Measurements from ENCODE around the gene DHTKD1. TPM values are rescaled to one million over a fixed set of nuclear protein-coding genes. Genes with fewer than 3 reads are reported as not detected.
A peak's percentile ranks its signal among the peaks of the same experiment; 100 is the strongest.

Gene DHTKD1
- total RNA-seq, 2 donors from 2014 or later = 20.8 to 36.6 TPM

DNA sequence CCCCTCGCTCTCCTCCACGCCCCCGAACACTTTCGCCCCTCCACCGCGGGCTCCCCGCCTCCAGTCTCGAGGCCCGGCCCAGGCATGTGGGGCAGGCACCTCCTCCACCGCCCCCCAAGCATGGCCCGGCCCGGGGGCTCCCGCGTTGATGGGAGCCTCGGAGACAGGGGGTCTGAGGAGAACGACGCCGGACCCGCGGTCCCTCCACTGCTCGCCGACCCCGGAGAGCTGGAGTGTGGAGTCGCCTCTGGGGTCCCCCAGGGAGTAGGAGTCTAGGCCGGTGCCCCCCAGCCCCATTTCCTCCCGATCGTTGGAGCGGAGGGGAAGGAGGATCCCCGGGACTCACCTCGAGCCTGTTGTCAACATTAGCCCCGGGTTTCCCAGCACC, 26.4 kb upstream of the DHTKD1 start:
- no peak for ATAC-seq
- intact Hi-C loops (cut with DNase I) = no loop called here
- no peaks in the 10 kb centered on the region for H3K27me3 ChIP-seq
- no peaks in the 10 kb centered on the region for H3K9me3 ChIP-seq
- 0 to 1% methylated on average over 10 to 31 of the region's 31 CpGs for WGBS, 2 donors
- peak overlapping the region; percentile 95 to 99 for H3K4me3 ChIP-seq
- peaks cover 16% of the 10 kb centered on the region for H3K4me1 ChIP-seq
- TF ChIP-seq, protein P1, sequence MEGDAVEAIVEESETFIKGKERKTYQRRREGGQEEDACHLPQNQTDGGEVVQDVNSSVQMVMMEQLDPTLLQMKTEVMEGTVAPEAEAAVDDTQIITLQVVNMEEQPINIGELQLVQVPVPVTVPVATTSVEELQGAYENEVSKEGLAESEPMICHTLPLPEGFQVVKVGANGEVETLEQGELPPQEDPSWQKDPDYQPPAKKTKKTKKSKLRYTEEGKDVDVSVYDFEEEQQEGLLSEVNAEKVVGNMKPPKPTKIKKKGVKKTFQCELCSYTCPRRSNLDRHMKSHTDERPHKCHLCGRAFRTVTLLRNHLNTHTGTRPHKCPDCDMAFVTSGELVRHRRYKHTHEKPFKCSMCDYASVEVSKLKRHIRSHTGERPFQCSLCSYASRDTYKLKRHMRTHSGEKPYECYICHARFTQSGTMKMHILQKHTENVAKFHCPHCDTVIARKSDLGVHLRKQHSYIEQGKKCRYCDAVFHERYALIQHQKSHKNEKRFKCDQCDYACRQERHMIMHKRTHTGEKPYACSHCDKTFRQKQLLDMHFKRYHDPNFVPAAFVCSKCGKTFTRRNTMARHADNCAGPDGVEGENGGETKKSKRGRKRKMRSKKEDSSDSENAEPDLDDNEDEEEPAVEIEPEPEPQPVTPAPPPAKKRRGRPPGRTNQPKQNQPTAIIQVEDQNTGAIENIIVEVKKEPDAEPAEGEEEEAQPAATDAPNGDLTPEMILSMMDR (IDR thresholded peaks at IDR 0.05) = no peak
- peak in 2 of 3 donors; percentile 68 to 74 for TF ChIP-seq POLR2A (IDR thresholded peaks at IDR 0.05)
- peak in 2 of 4 donors; percentile 22 to 29 for DNase-seq
- no peaks in the 10 kb centered on the region for H3K36me3 ChIP-seq (replicated peaks in 1 of 2; ENCODE audit: insufficient read depth in 1 of 2, low read depth in 2 of 2)
- H3K27ac ChIP-seq = peak overlapping the region; percentile 98 to 100 (median 98)

DNA sequence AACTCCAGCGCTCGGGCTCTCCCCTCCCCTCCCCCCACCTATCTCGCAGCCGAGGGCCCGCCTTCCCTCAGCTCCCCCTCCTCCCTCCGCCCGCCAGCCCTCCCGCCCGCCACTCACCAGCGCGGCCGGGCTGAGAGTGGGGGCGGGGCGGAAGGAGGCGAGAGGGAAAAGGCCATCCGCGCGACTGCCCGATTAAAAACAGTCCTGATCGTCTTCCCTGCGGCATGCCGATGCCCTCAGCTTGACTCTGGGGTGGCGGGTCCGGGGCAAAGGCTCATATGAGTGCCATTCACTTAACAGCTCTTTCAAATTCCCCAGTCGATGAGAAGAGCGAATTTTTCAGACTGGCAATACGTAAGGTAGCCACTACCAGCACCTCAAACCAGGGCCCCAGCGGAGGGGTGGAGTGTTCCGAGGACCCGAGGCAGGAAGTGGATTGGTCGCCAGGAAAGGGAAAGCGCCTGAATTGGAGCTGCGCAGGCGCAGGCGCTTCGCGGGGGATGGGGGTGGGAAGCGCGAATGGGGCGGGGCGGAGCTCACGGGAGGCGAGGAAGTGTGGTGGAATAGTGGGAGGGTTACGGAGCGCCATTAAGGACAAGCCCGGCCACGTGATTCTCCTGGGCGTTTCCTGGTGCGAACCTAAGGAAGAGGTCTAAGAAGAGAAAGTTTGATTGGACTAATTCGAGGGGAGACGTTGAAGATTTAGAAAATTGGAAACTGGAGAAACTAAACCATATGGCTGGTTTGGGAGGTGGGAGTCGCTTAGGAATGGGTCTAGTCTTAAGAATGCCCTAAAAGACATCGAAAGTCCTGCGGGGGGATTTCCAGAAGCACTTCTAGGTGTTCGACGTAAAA, 25.7 kb upstream of the DHTKD1 start, which contains the start of gene UPF2:
Gene UPF2 (minus strand): TSS at position 13 of the 855 bp plus-strand sequence. CDS start 7,386 bp downstream, outside the sequence.
- intact Hi-C loops (cut with DNase I) = no loop called here
- Histone ChIP-seq H3K9me3 (no peaks in the 10 kb centered on the region), H3K4me1 (peaks cover 16% of the 10 kb centered on the region), H3K27me3 (no peaks in the 10 kb centered on the region), H3K27ac (peak within 1 kb of the TSS; percentile 98 to 100 (median 98)), H3K36me3 (replicated peaks in 1 of 2; ENCODE audit: insufficient read depth in 1 of 2, low read depth in 2 of 2) (no peaks in the 10 kb centered on the region), H3K4me3 (peak within 1 kb of the TSS; percentile 95 to 99)
- peak; percentile 98 to 99 (median 98) for DNase-seq
- ATAC-seq = peak; percentile 98
- TF ChIP-seq POLR2A (IDR thresholded peaks at IDR 0.05) = peak in 1 of 3 donors; percentile 17
- TF ChIP-seq, protein P1 (IDR thresholded peaks at IDR 0.05) = peak in 3 of 7 experiments; percentile 14 to 30 (median 25)
- WGBS, 2 donors = 2 to 3% methylated on average over 35 to 55 of the region's 56 CpGs

DNA sequence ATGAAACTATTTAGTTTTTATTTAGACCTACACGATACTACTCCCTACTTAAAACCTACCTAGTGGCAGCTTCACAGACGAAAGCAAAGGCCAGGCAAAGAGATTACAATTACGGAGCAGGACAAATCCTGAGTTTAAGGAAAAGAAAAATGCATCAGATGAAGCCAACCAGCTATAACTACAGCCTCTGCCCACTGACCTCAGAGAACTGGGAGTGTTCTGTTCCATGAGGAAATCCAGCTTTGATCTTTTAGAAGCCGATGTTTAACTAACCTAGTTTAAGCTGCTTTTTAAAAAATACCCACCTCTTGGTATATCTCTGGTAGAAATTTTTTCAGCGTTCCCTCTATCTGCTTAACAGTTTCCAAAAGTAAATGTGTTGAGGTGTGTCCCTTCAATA, 23.2 kb upstream of the DHTKD1 start:
- intact Hi-C loops (cut with DNase I) = no loop called here
- no peaks in the 10 kb centered on the region for H3K9me3 ChIP-seq
- 76 to 79% methylated on average over 5 of the region's 5 CpGs for WGBS, 2 donors
- peaks cover 9% of the 10 kb centered on the region for H3K4me1 ChIP-seq
- ATAC-seq (no peak), DNase-seq (no peak)
- H3K27ac ChIP-seq = no peak overlapping the region
- TF ChIP-seq, protein P1 (IDR thresholded peaks at IDR 0.05) = no peak
- TF ChIP-seq POLR2A (IDR thresholded peaks at IDR 0.05) = no peak
- H3K4me3 ChIP-seq = no peak overlapping the region
- no peaks in the 10 kb centered on the region for H3K27me3 ChIP-seq
- H3K36me3 ChIP-seq (replicated peaks in 1 of 2; ENCODE audit: insufficient read depth in 1 of 2, low read depth in 2 of 2) = no peaks in the 10 kb centered on the region

DNA sequence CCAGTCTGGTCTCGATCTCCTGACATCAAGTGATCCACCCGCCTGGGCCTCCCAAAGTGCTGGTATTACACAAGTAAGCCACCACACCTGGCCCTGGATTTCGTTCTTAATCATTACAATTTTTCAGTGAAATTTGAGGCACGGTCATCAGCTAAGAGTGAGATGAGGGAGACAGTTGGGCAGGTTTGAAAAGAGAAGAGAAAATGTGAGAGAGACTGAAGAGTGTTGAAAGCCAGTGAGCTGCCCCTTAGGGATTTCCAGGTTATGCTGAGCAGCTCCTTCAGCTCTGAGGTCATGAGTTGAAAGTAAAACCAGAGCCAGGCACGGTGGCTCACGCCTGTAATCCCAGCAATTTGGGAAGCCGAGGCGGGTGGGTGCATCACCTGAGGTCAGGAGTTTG, 20.2 kb upstream of the DHTKD1 start:
- Histone ChIP-seq H3K4me3 (no peak overlapping the region), H3K9me3 (no peaks in the 10 kb centered on the region), H3K27ac (no peak overlapping the region), H3K4me1 (peaks cover 8% of the 10 kb centered on the region), H3K27me3 (no peaks in the 10 kb centered on the region), H3K36me3 (replicated peaks in 1 of 2; ENCODE audit: insufficient read depth in 1 of 2, low read depth in 2 of 2) (no peaks in the 10 kb centered on the region)
- intact Hi-C loops (cut with DNase I) = no loop called here
- WGBS, 2 donors = 81% methylated on average over 8 of the region's 8 CpGs
- ATAC-seq (no peak), DNase-seq (no peak)
- TF ChIP-seq, protein P1 (IDR thresholded peaks at IDR 0.05) = no peak
- TF ChIP-seq POLR2A (IDR thresholded peaks at IDR 0.05) = no peak
